Lower leg skin (tissue), 3 donors: ENCODE data around the gene SLC35E3.

Experiments used
- CTCF ChIP-seq, 3 donors: fragments of 450-650 bp; IDR thresholded peaks; one replicate each; pipeline ENCODE4 v1.5.1; 2016; ENCODE audit warnings: antibody characterized with exemption in 3 of 3, mild to moderate bottlenecking in 3 of 3, moderate library complexity in 2 of 3
- POLR2A ChIP-seq, 2 donors: fragments of 450-650 bp; IDR thresholded peaks; one replicate each; pipeline ENCODE4 v1.6.1; 2016 to 2017; ENCODE audit warnings: antibody characterized with exemption in 2 of 2, mild to moderate bottlenecking in 1 of 2, moderate library complexity in 1 of 2

- TF ChIP-seq CTCF (IDR thresholded peaks at IDR 0.05) (no peak), POLR2A (IDR thresholded peaks at IDR 0.05) (no peak)
These were observed 26.7 kb downstream of the SLC35E3 start for GRCh38 chr12:68772714-68773113.
